NCI-H1930 (cell line): Measurements from ENCODE around the gene ITPRID2.

ENCODE experiments used
- DNase-seq, 2 experiments: peaks; one replicate each; lab custom pipeline; 2025; lab: John Stamatoyannopoulos, UW

The ITPRID2 gene

GRCh38 chr2:181891258-181891965 is at the start of gene ITPRID2:
Gene ITPRID2, plus strand, starts transcription at chr2:181891730. Its CDS starts 337 bp downstream, at chr2:181892067.
- peak; percentile 68 to 74 for DNase-seq

- DNase-seq = no peak
Observed at GRCh38 chr2:181844551-181845290, 46.8 kb upstream of the ITPRID2 start.

- DNase-seq = no peak
Observed at GRCh38 chr2:181846399-181847197, 44.9 kb upstream of the ITPRID2 start.

- DNase-seq = no peak
Observed at GRCh38 chr2:181847198-181847556, 44.4 kb upstream of the ITPRID2 start.

DNA sequence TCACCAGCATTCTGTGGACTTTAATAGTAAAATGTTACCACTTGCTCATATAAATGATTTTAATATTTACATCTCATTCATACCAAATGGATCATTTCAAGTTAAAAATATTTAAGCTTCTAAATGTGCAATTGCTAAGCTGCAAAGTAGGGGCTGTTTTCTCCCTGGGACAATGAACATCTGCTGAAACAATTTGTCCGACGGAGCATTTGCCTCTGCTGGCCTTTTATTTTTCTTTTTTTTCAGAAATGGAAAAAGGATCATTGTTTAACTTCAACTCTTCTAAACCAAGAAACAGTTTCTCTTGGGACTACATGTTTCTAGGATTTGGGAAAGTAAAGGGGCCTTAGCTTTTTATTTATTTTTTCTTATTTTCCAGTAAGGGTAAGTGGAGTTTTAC is 43.8 kb upstream of the ITPRID2 start:
- no peak for DNase-seq

- DNase-seq = no peak
Observed at GRCh38 chr2:181848261-181848886, 43.2 kb upstream of the ITPRID2 start.

- no peak for DNase-seq
Observed at GRCh38 chr2:181849601-181850000, 41.9 kb upstream of the ITPRID2 start.

DNA sequence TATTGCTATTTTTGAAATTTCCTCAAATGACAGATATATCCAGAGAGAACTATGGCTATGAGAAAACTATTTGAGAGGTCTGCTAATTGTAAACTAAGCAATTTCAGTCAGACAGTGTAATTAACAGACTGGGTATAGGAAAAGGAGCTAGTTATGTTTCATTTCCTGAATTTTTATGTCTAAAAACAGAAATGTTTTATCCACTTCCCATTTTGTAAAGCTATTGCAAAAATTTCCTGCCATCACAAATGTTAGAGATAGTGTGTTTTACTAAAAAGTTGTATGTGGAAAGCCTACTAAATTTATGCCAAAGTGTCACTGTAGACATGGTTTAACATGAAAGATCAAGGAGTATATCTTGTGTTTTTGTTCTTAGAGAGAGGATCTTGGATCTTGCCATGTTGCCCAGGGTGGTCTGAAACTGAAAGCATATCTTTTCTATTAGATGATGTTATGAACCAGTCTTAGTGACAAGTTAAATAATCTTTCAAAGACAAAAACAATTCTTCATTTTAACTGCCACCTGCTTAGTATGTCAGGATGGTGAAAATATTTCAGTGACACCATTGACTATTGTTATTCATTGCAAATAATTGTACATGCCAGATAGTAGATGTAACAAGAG is 40.5 kb upstream of the ITPRID2 start:
- DNase-seq = no peak

- DNase-seq = no peak
Observed at GRCh38 chr2:181851726-181852125, 39.8 kb upstream of the ITPRID2 start.

- DNase-seq = no peak
Observed at GRCh38 chr2:181853696-181854095, 37.8 kb upstream of the ITPRID2 start.

DNA sequence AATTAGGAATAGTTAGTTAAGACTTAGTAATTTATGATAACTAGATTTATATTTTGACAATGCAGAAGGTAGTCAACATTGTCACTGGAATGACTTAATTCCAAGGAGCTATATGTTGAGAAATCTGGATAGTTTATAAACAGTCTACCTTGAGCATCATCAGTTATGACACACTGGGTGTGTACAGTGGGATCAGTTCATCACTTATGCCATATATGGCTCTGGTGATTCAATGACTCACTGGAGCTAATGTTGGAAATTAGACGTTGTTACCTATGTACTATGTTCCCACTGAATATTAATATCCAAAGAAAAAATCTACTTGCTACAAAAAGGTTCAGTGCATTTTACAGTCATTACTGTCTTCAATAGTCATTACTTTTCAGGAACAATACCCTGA is 34.0 kb upstream of the ITPRID2 start:
- DNase-seq = no peak

GRCh38 chr2:181858600-181858999 is 32.9 kb upstream of the ITPRID2 start:
- DNase-seq = no peak

GRCh38 chr2:181859123-181859522 is 32.4 kb upstream of the ITPRID2 start:
- no peak for DNase-seq

- DNase-seq = no peak
Observed at GRCh38 chr2:181859803-181860202, 31.7 kb upstream of the ITPRID2 start.

GRCh38 chr2:181861379-181861778 is 30.2 kb upstream of the ITPRID2 start:
- no peak for DNase-seq

- DNase-seq = no peak
Observed at GRCh38 chr2:181862583-181863281, 28.8 kb upstream of the ITPRID2 start.

GRCh38 chr2:181872178-181872577 is 19.4 kb upstream of the ITPRID2 start:
- no peak for DNase-seq

- no peak for DNase-seq
Observed at GRCh38 chr2:181876614-181877063, 14.9 kb upstream of the ITPRID2 start.

DNA sequence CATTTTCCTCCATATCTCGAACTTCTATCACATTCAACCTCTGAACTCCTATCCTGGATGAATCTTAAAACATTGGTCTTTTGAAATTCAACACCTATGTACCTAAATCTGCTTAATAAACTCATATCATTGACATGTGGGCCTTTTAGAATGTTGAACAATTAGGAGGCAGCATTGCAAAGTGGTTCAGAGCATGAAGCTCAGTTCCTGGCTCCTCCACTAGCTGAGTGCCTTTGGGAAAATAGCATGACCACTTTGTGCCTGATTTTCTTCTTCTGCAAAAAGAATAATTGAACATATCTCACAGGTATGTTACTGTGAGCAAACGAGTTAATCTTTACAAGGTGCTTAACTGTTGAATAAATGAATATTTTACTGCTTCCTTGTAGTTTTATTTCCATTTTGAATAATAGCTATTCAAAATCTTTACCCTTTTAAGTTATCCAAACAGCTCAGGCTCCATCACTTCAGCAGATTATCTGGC is 14.3 kb upstream of the ITPRID2 start:
- no peak for DNase-seq

- no peak for DNase-seq
Observed at GRCh38 chr2:181878448-181878847, 13.1 kb upstream of the ITPRID2 start.

DNA sequence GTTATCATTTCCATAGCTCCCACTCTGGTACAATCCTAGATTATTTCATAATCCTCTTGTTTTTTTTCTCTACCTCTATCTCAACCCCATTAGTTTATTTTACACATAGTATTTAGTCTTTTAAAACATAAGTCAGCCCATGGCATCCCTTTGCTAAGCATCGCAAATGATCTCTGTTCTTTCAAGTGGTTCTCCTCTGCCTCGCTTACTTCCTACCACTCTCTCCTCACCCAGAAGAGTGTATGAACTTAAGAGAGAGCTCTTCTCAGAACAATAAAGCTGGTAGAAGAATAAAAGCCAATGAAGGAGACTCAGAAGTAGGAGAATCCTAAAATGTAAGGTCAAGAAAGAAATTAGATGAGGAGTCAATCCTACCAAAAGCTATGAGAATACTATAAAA is 12.2 kb upstream of the ITPRID2 start:
- DNase-seq = no peak
